Measurements from ENCODE around the gene EIF4A3. TPM values are rescaled to one million over a fixed set of nuclear protein-coding genes. Genes with fewer than 3 reads are reported as not detected.

EIF4A3 gene
- total RNA-seq, 1 experiment from 2014 or later, result 169 TPM

DNA sequence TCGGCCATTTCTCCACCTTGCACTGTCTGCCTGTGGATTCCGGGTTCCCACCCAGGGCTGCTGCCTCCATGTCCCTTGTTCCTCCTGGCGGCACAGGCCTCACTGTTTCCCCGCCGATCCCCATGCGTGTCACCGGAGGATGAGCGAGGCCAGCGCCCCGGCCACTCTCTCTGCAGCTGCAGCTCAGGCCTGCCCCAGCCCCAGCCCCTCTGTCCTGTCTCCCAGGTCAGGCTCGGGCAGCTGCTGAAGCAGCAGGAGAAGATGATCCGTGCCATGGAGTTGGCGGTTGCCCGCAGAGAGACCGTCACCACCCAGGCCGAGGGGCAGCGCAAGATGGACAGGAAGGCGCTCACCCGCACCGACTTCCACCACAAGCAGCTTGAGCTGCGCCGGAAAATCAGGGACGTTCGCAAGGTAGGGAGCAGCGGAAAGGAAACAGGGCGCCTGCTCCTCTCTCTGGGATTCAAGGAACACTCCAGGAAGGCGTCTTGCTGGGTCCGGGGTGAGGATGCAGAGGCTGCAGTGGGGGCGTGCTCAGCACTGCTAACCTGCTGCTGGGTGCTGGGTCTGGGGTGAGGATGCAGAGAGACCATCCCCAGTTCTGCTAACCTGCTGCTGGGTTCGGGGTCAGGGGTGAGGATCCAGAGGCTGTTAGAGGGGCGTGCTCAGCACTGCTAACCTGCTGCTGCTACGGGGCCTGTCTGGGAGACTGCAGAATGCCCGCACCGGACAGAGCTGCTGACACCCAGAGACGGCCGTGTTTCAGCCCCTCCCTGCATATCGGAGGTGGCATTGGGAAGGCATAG, 51.7 kb downstream of the EIF4A3 start:
- in situ Hi-C loops (cut with HindIII; ENCODE audit: low pct_unique_long_range_greater_than_20kb, low sequenced_read_pairs), result no loop called here
- intact Hi-C loops (cut with micrococcal nuclease; ENCODE audit: unreplicated experiment), result no loop called here
- Histone ChIP-seq H3K9me3 (ENCODE audit: control insufficient read depth, insufficient read depth, low read depth, low read length) (no peaks in the 10 kb centered on the region), H3K36me3 (ENCODE audit: control insufficient read depth, insufficient read depth, low read length) (no peaks in the 10 kb centered on the region), H3K4me3 (ENCODE audit: low read depth in 2 of 2, low read length in 2 of 2) (no peak overlapping the region), H3K27ac (ENCODE audit: low read length) (no peak overlapping the region), H3K27me3 (ENCODE audit: control insufficient read depth, insufficient read depth, low read length) (no peaks in the 10 kb centered on the region), H3K4me1 (ENCODE audit: control insufficient read depth, insufficient read depth, low read length) (no peaks in the 10 kb centered on the region)
- no peak for TF ChIP-seq SIN3A (IDR thresholded peaks at IDR 0.05; ENCODE audit: borderline replicate concordance, insufficient read depth, low read depth, low read length)
- TF ChIP-seq, protein P1, sequence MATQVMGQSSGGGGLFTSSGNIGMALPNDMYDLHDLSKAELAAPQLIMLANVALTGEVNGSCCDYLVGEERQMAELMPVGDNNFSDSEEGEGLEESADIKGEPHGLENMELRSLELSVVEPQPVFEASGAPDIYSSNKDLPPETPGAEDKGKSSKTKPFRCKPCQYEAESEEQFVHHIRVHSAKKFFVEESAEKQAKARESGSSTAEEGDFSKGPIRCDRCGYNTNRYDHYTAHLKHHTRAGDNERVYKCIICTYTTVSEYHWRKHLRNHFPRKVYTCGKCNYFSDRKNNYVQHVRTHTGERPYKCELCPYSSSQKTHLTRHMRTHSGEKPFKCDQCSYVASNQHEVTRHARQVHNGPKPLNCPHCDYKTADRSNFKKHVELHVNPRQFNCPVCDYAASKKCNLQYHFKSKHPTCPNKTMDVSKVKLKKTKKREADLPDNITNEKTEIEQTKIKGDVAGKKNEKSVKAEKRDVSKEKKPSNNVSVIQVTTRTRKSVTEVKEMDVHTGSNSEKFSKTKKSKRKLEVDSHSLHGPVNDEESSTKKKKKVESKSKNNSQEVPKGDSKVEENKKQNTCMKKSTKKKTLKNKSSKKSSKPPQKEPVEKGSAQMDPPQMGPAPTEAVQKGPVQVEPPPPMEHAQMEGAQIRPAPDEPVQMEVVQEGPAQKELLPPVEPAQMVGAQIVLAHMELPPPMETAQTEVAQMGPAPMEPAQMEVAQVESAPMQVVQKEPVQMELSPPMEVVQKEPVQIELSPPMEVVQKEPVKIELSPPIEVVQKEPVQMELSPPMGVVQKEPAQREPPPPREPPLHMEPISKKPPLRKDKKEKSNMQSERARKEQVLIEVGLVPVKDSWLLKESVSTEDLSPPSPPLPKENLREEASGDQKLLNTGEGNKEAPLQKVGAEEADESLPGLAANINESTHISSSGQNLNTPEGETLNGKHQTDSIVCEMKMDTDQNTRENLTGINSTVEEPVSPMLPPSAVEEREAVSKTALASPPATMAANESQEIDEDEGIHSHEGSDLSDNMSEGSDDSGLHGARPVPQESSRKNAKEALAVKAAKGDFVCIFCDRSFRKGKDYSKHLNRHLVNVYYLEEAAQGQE (IDR thresholded peaks at IDR 0.05; ENCODE audit: insufficient read depth in 1 of 2, low read depth in 2 of 2, low read length in 1 of 2), result no peak
- TF ChIP-seq TCF7L2 (IDR thresholded peaks at IDR 0.05; ENCODE audit: low read depth, low read length), result no peak
- no peak for TF ChIP-seq POLR2AphosphoS5 (IDR thresholded peaks at IDR 0.05; ENCODE audit: low read depth, low read length)
- TF ChIP-seq, protein P2, sequence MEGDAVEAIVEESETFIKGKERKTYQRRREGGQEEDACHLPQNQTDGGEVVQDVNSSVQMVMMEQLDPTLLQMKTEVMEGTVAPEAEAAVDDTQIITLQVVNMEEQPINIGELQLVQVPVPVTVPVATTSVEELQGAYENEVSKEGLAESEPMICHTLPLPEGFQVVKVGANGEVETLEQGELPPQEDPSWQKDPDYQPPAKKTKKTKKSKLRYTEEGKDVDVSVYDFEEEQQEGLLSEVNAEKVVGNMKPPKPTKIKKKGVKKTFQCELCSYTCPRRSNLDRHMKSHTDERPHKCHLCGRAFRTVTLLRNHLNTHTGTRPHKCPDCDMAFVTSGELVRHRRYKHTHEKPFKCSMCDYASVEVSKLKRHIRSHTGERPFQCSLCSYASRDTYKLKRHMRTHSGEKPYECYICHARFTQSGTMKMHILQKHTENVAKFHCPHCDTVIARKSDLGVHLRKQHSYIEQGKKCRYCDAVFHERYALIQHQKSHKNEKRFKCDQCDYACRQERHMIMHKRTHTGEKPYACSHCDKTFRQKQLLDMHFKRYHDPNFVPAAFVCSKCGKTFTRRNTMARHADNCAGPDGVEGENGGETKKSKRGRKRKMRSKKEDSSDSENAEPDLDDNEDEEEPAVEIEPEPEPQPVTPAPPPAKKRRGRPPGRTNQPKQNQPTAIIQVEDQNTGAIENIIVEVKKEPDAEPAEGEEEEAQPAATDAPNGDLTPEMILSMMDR (IDR thresholded peaks at IDR 0.05), result no peak
- no peak for DNase-seq (ENCODE audit: low read depth, low spot score)
- CTCF ChIA-PET, result no interaction called here
- ATAC-seq, result no peak; the same call in 1 of the 2 replicates
- BruUV-seq (replicated peaks), result no TSS peak
- POLR2A ChIA-PET, result no interaction called here

DNA sequence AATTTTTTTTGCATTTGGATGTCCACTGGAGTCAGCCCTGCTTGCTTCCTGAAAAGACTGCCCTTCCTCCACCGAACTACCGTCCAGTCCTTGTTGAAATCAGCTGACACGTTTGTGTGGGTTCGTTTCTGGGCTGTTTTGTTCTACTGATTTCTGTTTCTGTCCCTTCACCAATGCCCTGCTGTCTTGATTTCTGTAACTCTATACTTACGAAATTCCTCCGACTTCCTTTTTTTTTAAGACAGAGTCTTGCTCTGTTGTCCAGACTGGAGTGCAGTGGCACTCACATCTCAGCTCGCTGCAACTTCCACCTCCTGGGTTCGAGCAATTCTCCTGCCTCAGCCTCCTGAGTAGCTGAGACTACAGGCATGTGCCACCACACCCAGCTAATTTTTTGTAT, 54.0 kb downstream of the EIF4A3 start:
- Histone ChIP-seq H3K4me3 (ENCODE audit: low read depth in 2 of 2, low read length in 2 of 2) (no peak overlapping the region), H3K27me3 (ENCODE audit: control insufficient read depth, insufficient read depth, low read length) (no peaks in the 10 kb centered on the region), H3K9me3 (ENCODE audit: control insufficient read depth, insufficient read depth, low read depth, low read length) (no peaks in the 10 kb centered on the region), H3K4me1 (ENCODE audit: control insufficient read depth, insufficient read depth, low read length) (no peaks in the 10 kb centered on the region), H3K36me3 (ENCODE audit: control insufficient read depth, insufficient read depth, low read length) (no peaks in the 10 kb centered on the region), H3K27ac (ENCODE audit: low read length) (no peak overlapping the region)
- in situ Hi-C loops (cut with HindIII; ENCODE audit: low pct_unique_long_range_greater_than_20kb, low sequenced_read_pairs), result no loop called here
- BruUV-seq (replicated peaks), result no TSS peak
- ChIA-PET CTCF (no interaction called here), POLR2A (no interaction called here)
- DNase-seq (ENCODE audit: low read depth, low spot score), result no peak
- TF ChIP-seq, protein P2 (IDR thresholded peaks at IDR 0.05), result no peak
- TF ChIP-seq, protein P1 (IDR thresholded peaks at IDR 0.05; ENCODE audit: insufficient read depth in 1 of 2, low read depth in 2 of 2, low read length in 1 of 2), result no peak
- TF ChIP-seq POLR2AphosphoS5 (IDR thresholded peaks at IDR 0.05; ENCODE audit: low read depth, low read length), result no peak
- TF ChIP-seq TCF7L2 (IDR thresholded peaks at IDR 0.05; ENCODE audit: low read depth, low read length), result no peak
- intact Hi-C loops (cut with micrococcal nuclease; ENCODE audit: unreplicated experiment), result no loop called here
- no peak for ATAC-seq

Data from Panc1 (cell line).